ENCODE measurements around the gene IMMP1L. TPM values are rescaled to one million over a fixed set of nuclear protein-coding genes. Genes with fewer than 3 reads are reported as not detected.

The IMMP1L gene
- polyA plus RNA-seq, 2 of the 4 experiments (the other 2 are of a cell fraction) = 96.5 to 135 TPM

DNA sequence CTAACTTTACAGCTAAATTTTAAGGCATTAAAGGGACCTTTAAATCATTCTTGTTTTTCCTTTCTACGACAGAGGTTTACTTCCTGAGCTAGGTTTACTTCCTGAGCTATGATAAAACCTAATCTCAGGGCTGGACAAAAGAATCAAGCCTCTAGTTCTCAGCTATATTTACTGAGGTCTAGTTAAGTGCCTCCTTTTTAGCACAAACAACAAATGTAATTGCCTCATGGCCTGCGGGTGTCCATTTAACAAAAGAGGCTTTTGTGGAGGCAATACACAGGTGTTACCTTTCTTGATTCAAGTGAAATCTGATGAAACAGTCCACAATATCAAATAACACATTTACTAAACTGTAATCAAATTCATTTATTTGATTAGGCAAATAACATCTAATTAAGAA, 67.3 kb downstream of the IMMP1L start:
- no peak overlapping the region for H3K4me3 ChIP-seq
- DNase-seq (ENCODE audit: low read depth in 1 of 2, low spot score in 1 of 2) = no peak
- H3K27ac ChIP-seq = no peak overlapping the region
- CTCF ChIA-PET = interaction anchor here (0.6 kb wide), 1 partner anchor 529 kb away, joined by 3 read pairs; no protein-coding TSS in a partner anchor
- TF ChIP-seq TP53 (CRISPR knock-in tag; IDR thresholded peaks at IDR 0.05) = no peak
- no peak for FAIRE-seq
- ATAC-seq = no peak
- H3K4me2 ChIP-seq = no peak overlapping the region
- WGBS (ENCODE audit: missing lambda C conversion rate) = 95% methylated on average over 2 of the region's 2 CpGs
- peaks cover 3% of the 10 kb centered on the region; the same call in 1 of the 3 replicates for H3K4me1 ChIP-seq
- POLR2A ChIA-PET = no interaction called here
- no peaks in the 10 kb centered on the region for H3K9me3 ChIP-seq

DNA sequence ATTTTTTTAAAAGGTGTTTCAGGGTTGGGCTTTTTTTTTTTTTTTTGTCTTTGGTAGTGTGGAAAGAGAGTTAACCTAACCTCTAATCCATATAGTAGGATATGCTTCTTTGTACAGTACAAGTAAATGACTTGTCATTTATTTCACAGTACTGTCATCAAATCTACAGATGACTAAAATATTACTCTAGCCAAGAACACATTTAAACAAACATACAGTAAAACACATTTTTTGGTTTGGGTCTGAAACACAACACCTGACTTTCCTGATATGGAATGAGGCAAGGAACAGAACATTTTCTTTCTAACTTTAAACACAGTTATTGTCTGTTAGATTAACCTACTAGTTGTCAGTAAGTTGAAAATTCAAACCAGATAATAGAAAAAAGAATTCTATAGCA, 68.1 kb downstream of the IMMP1L start:
- POLR2A ChIA-PET = no interaction called here

DNA sequence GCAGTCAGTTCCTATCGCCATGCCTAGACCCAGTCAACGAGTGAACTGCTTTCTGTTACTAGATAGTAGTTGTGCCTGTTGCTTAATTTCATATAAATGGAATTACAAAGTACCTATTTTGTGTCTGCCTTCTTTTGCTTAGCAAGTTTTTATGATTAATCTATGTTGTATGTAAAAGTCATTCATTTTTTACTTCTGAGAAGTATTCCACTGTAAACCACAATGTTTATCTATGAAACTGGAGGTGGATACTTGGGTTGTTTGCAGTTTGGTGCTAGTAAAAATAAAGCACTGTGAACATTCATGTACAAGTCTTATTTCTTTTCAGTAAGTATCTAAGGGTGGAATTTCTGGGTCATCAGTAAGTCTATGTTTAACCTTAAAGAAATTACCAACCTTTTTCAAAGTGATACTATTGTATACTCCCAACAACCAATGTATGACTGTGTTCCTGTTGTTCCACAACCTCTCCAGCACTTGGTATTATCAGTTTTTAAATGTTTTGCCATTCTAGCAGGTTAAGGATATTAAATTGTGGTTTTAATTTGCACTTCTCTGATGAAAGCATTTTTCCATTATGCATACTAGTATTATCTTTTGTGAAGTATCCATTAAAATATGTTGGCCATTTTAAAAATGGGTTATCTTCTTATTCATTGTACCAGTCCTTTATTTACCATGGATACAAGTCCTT, 71.5 kb downstream of the IMMP1L start:
- Histone ChIP-seq H3K9me3 (no peaks in the 10 kb centered on the region), H3K27ac (no peak overlapping the region), H3K4me2 (no peak overlapping the region), H3K4me1 (peaks cover 4% of the 10 kb centered on the region; the same call in 1 of the 3 replicates), H3K4me3 (no peak overlapping the region)
- CTCF ChIA-PET = no interaction called here
- WGBS (ENCODE audit: missing lambda C conversion rate) = 90% methylated on average over 2 of the region's 2 CpGs
- DNase-seq (ENCODE audit: low read depth in 1 of 2, low spot score in 1 of 2) (no peak), FAIRE-seq (no peak), ATAC-seq (no peak)
- POLR2A ChIA-PET = no interaction called here
- TF ChIP-seq CEBPB (IDR thresholded peaks at IDR 0.05) (no peak), RARB (CRISPR knock-in tag; IDR thresholded peaks at IDR 0.05) (no peak), CHD4 (IDR thresholded peaks at IDR 0.05; ENCODE audit: borderline replicate concordance) (no peak)
- TF ChIP-seq, protein P1, sequence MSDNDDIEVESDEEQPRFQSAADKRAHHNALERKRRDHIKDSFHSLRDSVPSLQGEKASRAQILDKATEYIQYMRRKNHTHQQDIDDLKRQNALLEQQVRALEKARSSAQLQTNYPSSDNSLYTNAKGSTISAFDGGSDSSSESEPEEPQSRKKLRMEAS (IDR thresholded peaks at IDR 0.05) = no peak
- TF ChIP-seq, protein P2, sequence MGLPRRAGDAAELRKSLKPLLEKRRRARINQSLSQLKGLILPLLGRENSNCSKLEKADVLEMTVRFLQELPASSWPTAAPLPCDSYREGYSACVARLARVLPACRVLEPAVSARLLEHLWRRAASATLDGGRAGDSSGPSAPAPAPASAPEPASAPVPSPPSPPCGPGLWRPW (IDR thresholded peaks at IDR 0.05) = no peak
- TF ChIP-seq, protein P3, sequence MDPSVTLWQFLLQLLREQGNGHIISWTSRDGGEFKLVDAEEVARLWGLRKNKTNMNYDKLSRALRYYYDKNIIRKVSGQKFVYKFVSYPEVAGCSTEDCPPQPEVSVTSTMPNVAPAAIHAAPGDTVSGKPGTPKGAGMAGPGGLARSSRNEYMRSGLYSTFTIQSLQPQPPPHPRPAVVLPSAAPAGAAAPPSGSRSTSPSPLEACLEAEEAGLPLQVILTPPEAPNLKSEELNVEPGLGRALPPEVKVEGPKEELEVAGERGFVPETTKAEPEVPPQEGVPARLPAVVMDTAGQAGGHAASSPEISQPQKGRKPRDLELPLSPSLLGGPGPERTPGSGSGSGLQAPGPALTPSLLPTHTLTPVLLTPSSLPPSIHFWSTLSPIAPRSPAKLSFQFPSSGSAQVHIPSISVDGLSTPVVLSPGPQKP (IDR thresholded peaks at IDR 0.05; ENCODE audit: low read depth, low read length) = no peak
- TF ChIP-seq, protein P4, sequence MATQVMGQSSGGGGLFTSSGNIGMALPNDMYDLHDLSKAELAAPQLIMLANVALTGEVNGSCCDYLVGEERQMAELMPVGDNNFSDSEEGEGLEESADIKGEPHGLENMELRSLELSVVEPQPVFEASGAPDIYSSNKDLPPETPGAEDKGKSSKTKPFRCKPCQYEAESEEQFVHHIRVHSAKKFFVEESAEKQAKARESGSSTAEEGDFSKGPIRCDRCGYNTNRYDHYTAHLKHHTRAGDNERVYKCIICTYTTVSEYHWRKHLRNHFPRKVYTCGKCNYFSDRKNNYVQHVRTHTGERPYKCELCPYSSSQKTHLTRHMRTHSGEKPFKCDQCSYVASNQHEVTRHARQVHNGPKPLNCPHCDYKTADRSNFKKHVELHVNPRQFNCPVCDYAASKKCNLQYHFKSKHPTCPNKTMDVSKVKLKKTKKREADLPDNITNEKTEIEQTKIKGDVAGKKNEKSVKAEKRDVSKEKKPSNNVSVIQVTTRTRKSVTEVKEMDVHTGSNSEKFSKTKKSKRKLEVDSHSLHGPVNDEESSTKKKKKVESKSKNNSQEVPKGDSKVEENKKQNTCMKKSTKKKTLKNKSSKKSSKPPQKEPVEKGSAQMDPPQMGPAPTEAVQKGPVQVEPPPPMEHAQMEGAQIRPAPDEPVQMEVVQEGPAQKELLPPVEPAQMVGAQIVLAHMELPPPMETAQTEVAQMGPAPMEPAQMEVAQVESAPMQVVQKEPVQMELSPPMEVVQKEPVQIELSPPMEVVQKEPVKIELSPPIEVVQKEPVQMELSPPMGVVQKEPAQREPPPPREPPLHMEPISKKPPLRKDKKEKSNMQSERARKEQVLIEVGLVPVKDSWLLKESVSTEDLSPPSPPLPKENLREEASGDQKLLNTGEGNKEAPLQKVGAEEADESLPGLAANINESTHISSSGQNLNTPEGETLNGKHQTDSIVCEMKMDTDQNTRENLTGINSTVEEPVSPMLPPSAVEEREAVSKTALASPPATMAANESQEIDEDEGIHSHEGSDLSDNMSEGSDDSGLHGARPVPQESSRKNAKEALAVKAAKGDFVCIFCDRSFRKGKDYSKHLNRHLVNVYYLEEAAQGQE (IDR thresholded peaks at IDR 0.05) = no peak

More for the DNA sequence above, 68.1 kb downstream of the IMMP1L start:
- FAIRE-seq = no peak
- no peak for ATAC-seq
- Histone ChIP-seq H3K4me1 (peaks cover 4% of the 10 kb centered on the region; the same call in 1 of the 3 replicates), H3K4me2 (no peak overlapping the region), H3K27ac (no peak overlapping the region), H3K9me3 (no peaks in the 10 kb centered on the region), H3K4me3 (no peak overlapping the region)
- no peak for DNase-seq (ENCODE audit: low read depth in 1 of 2, low spot score in 1 of 2)
- CTCF ChIA-PET = interaction anchor here (0.6 kb wide), 1 partner anchor 528 kb away, joined by 3 read pairs; no protein-coding TSS in a partner anchor
- TF ChIP-seq PHF8 (IDR thresholded peaks at IDR 0.05; ENCODE audit: borderline replicate concordance, low read depth) (no peak), SREBF2 (IDR thresholded peaks at IDR 0.05) (no peak), GATA3 (IDR thresholded peaks at IDR 0.05; ENCODE audit: borderline replicate concordance) (no peak), RNF2 (IDR thresholded peaks at IDR 0.05; ENCODE audit: borderline replicate concordance, low read depth) (no peak), ESRRA (IDR thresholded peaks at IDR 0.05; ENCODE audit: borderline replicate concordance, low read length) (no peak), ZC3H11A (IDR thresholded peaks at IDR 0.05) (no peak), E2F6 (IDR thresholded peaks at IDR 0.05; ENCODE audit: borderline replicate concordance, low read depth) (no peak), HOXB5 (CRISPR knock-in tag; IDR thresholded peaks at IDR 0.05) (no peak), FOSL2 (IDR thresholded peaks at IDR 0.05) (no peak), FOSL2 (CRISPR knock-in tag; IDR thresholded peaks at IDR 0.05) (no peak), EHF (CRISPR knock-in tag; IDR thresholded peaks at IDR 0.05) (no peak), KDM1A (IDR thresholded peaks at IDR 0.05; ENCODE audit: low read depth) (no peak), MAFK (IDR thresholded peaks at IDR 0.05; ENCODE audit: partially characterized antibody) (no peak), NR3C1 (IDR thresholded peaks at IDR 0.05) (no peak), ZFP36 (IDR thresholded peaks at IDR 0.05; ENCODE audit: borderline replicate concordance, partially characterized antibody) (no peak), MYC (IDR thresholded peaks at IDR 0.05; ENCODE audit: borderline replicate concordance, low read length) (no peak)
- TF ChIP-seq, protein P1 (IDR thresholded peaks at IDR 0.05) = no peak
- TF ChIP-seq, protein P3 (IDR thresholded peaks at IDR 0.05; ENCODE audit: low read depth, low read length) = no peak
- TF ChIP-seq, protein P5, sequence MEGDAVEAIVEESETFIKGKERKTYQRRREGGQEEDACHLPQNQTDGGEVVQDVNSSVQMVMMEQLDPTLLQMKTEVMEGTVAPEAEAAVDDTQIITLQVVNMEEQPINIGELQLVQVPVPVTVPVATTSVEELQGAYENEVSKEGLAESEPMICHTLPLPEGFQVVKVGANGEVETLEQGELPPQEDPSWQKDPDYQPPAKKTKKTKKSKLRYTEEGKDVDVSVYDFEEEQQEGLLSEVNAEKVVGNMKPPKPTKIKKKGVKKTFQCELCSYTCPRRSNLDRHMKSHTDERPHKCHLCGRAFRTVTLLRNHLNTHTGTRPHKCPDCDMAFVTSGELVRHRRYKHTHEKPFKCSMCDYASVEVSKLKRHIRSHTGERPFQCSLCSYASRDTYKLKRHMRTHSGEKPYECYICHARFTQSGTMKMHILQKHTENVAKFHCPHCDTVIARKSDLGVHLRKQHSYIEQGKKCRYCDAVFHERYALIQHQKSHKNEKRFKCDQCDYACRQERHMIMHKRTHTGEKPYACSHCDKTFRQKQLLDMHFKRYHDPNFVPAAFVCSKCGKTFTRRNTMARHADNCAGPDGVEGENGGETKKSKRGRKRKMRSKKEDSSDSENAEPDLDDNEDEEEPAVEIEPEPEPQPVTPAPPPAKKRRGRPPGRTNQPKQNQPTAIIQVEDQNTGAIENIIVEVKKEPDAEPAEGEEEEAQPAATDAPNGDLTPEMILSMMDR (IDR thresholded peaks at IDR 0.05) = no peak
- TF ChIP-seq, protein P6, sequence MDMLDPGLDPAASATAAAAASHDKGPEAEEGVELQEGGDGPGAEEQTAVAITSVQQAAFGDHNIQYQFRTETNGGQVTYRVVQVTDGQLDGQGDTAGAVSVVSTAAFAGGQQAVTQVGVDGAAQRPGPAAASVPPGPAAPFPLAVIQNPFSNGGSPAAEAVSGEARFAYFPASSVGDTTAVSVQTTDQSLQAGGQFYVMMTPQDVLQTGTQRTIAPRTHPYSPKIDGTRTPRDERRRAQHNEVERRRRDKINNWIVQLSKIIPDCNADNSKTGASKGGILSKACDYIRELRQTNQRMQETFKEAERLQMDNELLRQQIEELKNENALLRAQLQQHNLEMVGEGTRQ (IDR thresholded peaks at IDR 0.05) = no peak

Measured in A549 (cell line).